ENCODE measurements around the gene LRP1B.

DNA sequence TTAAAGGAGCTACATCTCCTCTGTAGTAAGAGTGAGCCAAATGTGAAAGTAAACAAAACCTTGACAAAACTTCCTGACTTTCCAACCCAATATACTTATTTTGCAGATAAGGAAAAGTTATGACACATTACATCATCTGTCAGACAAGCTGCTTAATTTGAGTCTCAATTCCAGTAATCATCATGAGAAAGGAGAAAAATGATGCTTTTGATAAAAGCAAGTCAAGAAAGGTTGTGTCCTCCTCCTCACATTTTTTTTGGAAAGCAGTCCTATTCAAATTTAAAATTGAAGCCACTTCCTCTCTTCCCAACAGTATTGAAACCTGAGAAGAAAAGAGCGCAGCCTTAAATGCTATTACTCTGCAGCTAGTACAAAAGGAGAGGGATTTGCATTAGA lies 519.6 kb downstream of the LRP1B start:
- no peak for TF ChIP-seq CTCF (IDR thresholded peaks at IDR 0.05)
- no peak for TF ChIP-seq POLR2A (IDR thresholded peaks at IDR 0.05)

Measured in breast epithelium (tissue), 3 donors.